HepG2 (cell line): Measurements from ENCODE around the gene ADAM10.
A peak's percentile ranks its signal among the peaks of the same experiment; 100 is the strongest.

Experiments used
- POLR2AphosphoS5 ChIP-seq: IDR thresholded peaks from 2 replicates; pipeline ENCODE4 v1.6.1; 2012; ENCODE audit warnings: low read depth, low read length
- ZFX ChIP-seq: sonication (generic); formaldehyde crosslinking; IDR thresholded peaks from 2 replicates; pipeline ENCODE4 v1.4.0; 2020; ENCODE audit warnings: mild to moderate bottlenecking, low read depth, missing genetic modification reagents, moderate library complexity
- TF ChIP-seq, protein P1 (sequence below): sonication (generic); formaldehyde crosslinking; IDR thresholded peaks from 2 replicates; pipeline ENCODE4 v1.5.0; 2020; ENCODE audit warnings: mild to moderate bottlenecking, missing genetic modification reagents, moderate library complexity

DNA sequence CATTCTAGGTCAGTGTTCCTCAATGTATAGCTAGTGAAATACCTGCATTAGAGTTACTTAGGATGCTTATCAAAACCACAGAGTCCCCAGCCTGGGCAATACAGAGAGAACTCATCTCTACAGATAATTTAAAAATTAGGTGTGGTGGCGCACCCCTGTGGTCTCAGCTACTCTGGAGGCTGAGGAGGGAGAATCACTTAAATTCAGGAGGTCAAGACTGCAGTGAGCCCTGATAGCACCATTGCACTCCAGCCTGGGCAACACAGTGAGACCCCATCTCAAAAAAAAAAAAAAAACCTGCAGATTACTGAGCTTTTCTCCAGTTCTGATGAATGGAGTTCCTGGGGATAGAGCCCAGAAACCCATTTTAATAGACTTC is 11.5 kb upstream of the ADAM10 start:
- no peak for TF ChIP-seq POLR2AphosphoS5
- TF ChIP-seq, protein P1, sequence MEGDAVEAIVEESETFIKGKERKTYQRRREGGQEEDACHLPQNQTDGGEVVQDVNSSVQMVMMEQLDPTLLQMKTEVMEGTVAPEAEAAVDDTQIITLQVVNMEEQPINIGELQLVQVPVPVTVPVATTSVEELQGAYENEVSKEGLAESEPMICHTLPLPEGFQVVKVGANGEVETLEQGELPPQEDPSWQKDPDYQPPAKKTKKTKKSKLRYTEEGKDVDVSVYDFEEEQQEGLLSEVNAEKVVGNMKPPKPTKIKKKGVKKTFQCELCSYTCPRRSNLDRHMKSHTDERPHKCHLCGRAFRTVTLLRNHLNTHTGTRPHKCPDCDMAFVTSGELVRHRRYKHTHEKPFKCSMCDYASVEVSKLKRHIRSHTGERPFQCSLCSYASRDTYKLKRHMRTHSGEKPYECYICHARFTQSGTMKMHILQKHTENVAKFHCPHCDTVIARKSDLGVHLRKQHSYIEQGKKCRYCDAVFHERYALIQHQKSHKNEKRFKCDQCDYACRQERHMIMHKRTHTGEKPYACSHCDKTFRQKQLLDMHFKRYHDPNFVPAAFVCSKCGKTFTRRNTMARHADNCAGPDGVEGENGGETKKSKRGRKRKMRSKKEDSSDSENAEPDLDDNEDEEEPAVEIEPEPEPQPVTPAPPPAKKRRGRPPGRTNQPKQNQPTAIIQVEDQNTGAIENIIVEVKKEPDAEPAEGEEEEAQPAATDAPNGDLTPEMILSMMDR (CRISPR knock-in tag), result peak; percentile 26
- TF ChIP-seq ZFX, result no peak
